K562 (cell line): ENCODE measurements around the gene TSKS. TPM values are rescaled to one million over a fixed set of nuclear protein-coding genes. Genes with fewer than 3 reads are reported as not detected.
A peak's percentile ranks its signal among the peaks of the same experiment; 100 is the strongest.

Source experiments
- ATAC-seq: fragments of 200-7000 bp; cut with Tn5 transposase; 3 replicates; pipeline ENCODE4 v1.9.1; 2020; ENCODE audit warnings: moderate library complexity
- BruUV-seq: library from RNA; stranded (reverse); fragments of 400-500 nt; replicated peaks from 2 replicates; lab custom pipeline; 2021; lab: Mats Ljungman, UMichigan
- CTCF ChIA-PET: fragments of 300-600 bp; formaldehyde crosslinking; extraction: SDS; loops from one replicate; lab custom pipeline; 2021; ENCODE audit warnings: low intra/inter-chr PET ratio; lab: Yijun Ruan, JAX
- POLR2A ChIA-PET: fragments of 300-600, 350-650 bp; sonication (Branson Sonifier 250); formaldehyde crosslinking; extraction: SDS; loops from one replicate; lab custom pipeline; 2021; ENCODE audit warnings: antibody characterized with exemption, inconsistent platforms; lab: Yijun Ruan, JAX
- DNase-seq, 4 experiments: peaks; one replicate each; pipeline versions ENCODE4 v3.0.0 to v3.0.0-alpha.2; 2011 to 2018; ENCODE audit warnings: low spot score in 3 of 4, mixed read lengths in 3 of 4; ENCODE audit errors: extremely low read depth in 1 of 4
- FAIRE-seq: peaks from 2 replicates; lab custom pipeline; 2011; peaks lifted over from hg19 to GRCh38; lab: Jason Lieb, UNC
- H2AFZ ChIP-seq: 2 replicates; pipeline ENCODE4 v1.6.0; 2011; ENCODE audit warnings: low read depth, low read length, control low read depth, inconsistent platforms
- H3K27ac ChIP-seq: fragments of 200-600 bp; 3 replicates; pipeline ENCODE4 v1.8.0; 2011; ENCODE audit warnings: low read depth, mild to moderate bottlenecking, control low read depth, inconsistent platforms, low read length, moderate library complexity, mixed read lengths; ENCODE audit errors: extremely low read depth
- H3K27me3 ChIP-seq, 2 experiments: fragments of 300-600 bp in 1 of 2; 2 replicates in 1 of 2; 3 replicates in 1 of 2; pipeline versions ENCODE4 v1.6.0 to v1.8.0; 2011; ENCODE audit warnings: inconsistent platforms in 2 of 2, low read length in 2 of 2, mild to moderate bottlenecking in 1 of 2, mixed read lengths in 1 of 2, moderate library complexity in 1 of 2; ENCODE audit not compliant: control insufficient read depth in 2 of 2, insufficient read depth in 2 of 2
- H3K36me3 ChIP-seq: fragments of 300-600 bp; 3 replicates; pipeline ENCODE4 v1.8.0; 2011; ENCODE audit warnings: mild to moderate bottlenecking, low read length, inconsistent platforms; ENCODE audit not compliant: control insufficient read depth, insufficient read depth
- H3K4me1 ChIP-seq, 2 experiments: fragments of 200-600 bp in 1 of 2; replicated peaks in 1 of 2; 2 replicates in 1 of 2; 3 replicates in 1 of 2; pipeline versions ENCODE4 v1.5.1 to v1.8.0; 2011; ENCODE audit warnings: inconsistent platforms in 2 of 2, low read length in 2 of 2, mild to moderate bottlenecking in 1 of 2, mixed read lengths in 1 of 2, moderate library complexity in 1 of 2; ENCODE audit not compliant: control insufficient read depth in 2 of 2, insufficient read depth in 2 of 2
- H3K4me2 ChIP-seq: 2 replicates; pipeline ENCODE4 v1.6.1; 2011; ENCODE audit warnings: low read length, control low read depth, inconsistent platforms, mixed read lengths; ENCODE audit not compliant: insufficient read depth
- H3K4me3 ChIP-seq: fragments of 200-600 bp; sonication (generic), shearing (Covaris generic); 2 replicates; pipeline ENCODE4 v1.5.1; 2016; ENCODE audit warnings: control low read depth, inconsistent platforms
- H3K79me2 ChIP-seq: fragments of 200-600 bp; 3 replicates; pipeline ENCODE4 v1.8.0; 2011; ENCODE audit warnings: low read length, inconsistent platforms; ENCODE audit not compliant: control insufficient read depth, insufficient read depth
- H3K9ac ChIP-seq, 2 experiments: 2 replicates each; pipeline versions ENCODE4 v1.6.0 to v1.6.1; 2011; ENCODE audit warnings: low read depth in 2 of 2, low read length in 2 of 2, control low read depth in 1 of 2, inconsistent platforms in 1 of 2, mild to moderate bottlenecking in 1 of 2, mixed read lengths in 1 of 2; ENCODE audit not compliant: insufficient read depth in 1 of 2
- H3K9me1 ChIP-seq: one replicate; pipeline ENCODE4 v1.6.0; 2011; ENCODE audit warnings: inconsistent platforms, mild to moderate bottlenecking, low read length, moderate library complexity; ENCODE audit not compliant: control insufficient read depth, insufficient read depth
- H3K9me3 ChIP-seq: replicated peaks from 2 replicates; pipeline ENCODE4 v1.5.1; 2011; ENCODE audit warnings: low read depth, low read length, inconsistent platforms; ENCODE audit not compliant: control insufficient read depth, insufficient read depth
- H4K20me1 ChIP-seq: replicated peaks from 2 replicates; pipeline ENCODE4 v1.6.1; 2011; ENCODE audit warnings: low read length, inconsistent platforms, mixed read lengths; ENCODE audit not compliant: control insufficient read depth, insufficient read depth
- ELF2 ChIP-seq: fragments of 250-450 bp; sonication (Bioruptor Pico); IDR thresholded peaks from 2 replicates; pipeline ENCODE4 v1.5.0; 2021; ENCODE audit warnings: mild to moderate bottlenecking
- IRF2 ChIP-seq: sonication (generic); formaldehyde crosslinking; IDR thresholded peaks from 2 replicates; pipeline ENCODE4 v1.8.1; 2022; ENCODE audit warnings: mild to moderate bottlenecking, missing genetic modification reagents
- LEF1 ChIP-seq: fragments of 450-650 bp; IDR thresholded peaks from 2 replicates; pipeline ENCODE4 v1.6.1; 2016; ENCODE audit warnings: mild to moderate bottlenecking
- RB1 ChIP-seq: fragments of 450-650 bp; IDR thresholded peaks from 2 replicates; pipeline ENCODE4 v1.6.1; 2017; ENCODE audit warnings: low read depth, mild to moderate bottlenecking
- RBFOX2 ChIP-seq: fragments of 200-400 bp; formaldehyde crosslinking; IDR thresholded peaks from 2 replicates; pipeline ENCODE4 v1.6.1; 2017; ENCODE audit warnings: low read depth, mild to moderate bottlenecking, low read length, moderate library complexity
- TCF7L2 ChIP-seq: fragments of 150-350 bp; IDR thresholded peaks from 2 replicates; pipeline ENCODE4 v1.6.1; 2016; ENCODE audit warnings: low read depth, mild to moderate bottlenecking, low read length, moderate library complexity
- ZNF277 ChIP-seq: fragments of 250-450 bp; sonication (Bioruptor Pico); IDR thresholded peaks from 2 replicates; pipeline ENCODE4 v1.8.0; 2022; ENCODE audit warnings: inconsistent platforms, mild to moderate bottlenecking, moderate library complexity, borderline replicate concordance
- ZNF507 ChIP-seq: conservative IDR thresholded peaks from 2 replicates; pipeline ENCODE4 v1.6.1; 2017; ENCODE audit warnings: missing genetic modification characterization, missing compliant biosample characterization
- ZZZ3 ChIP-seq: fragments of 450-650 bp; IDR thresholded peaks from 2 replicates; pipeline ENCODE4 v1.6.1; 2016; ENCODE audit warnings: antibody characterized with exemption, mild to moderate bottlenecking, moderate library complexity
- WGBS: fragments of 100-300 bp; shearing (Covaris generic); methylation state at CpG from one replicate; pipeline ENCODE4 v1.1.6; 2016; ENCODE audit warnings: low coverage, mixed read lengths; ENCODE audit not compliant: insufficient coverage; ENCODE audit errors: missing lambda C conversion rate; 5-methylcytosine and 5-hydroxymethylcytosine counted together
- in situ Hi-C: fragments of 300-500 bp; cut with MboI; formaldehyde crosslinking; loops from 4 replicates; pipeline ENCODE4 v1.15.0; 2018; ENCODE audit warnings: inconsistent platforms, mixed read lengths
- intact Hi-C: fragments of 100-400 bp; cut with micrococcal nuclease; formaldehyde crosslinking; loops from 2 replicates; pipeline ENCODE4 v1.14.2; 2022
- polyA plus RNA-seq, 8 experiments: library from polyadenylated mRNA; depleted of rRNA in 4 of 8; stranded (reverse) in 5 of 8; unstranded in 3 of 8; fragments of >200 nt; fragmentation: Nextera tagmentation in 2 of 8; fragmentation: Illumina TruSeq in 1 of 8; extraction: Ambion mirVana in 2 of 8; extraction: Trizol in 1 of 8; gene quantifications; 2 replicates each; pipeline versions ENCODE4 v1.2.1 to v1.2.3, GENCODE V29; 2011 to 2014; ENCODE audit warnings: inconsistent platforms in 1 of 8, missing spikeins in 1 of 8
- total RNA-seq, 7 experiments: library from RNA; depleted of rRNA in 6 of 7; stranded (reverse); fragments of >200 nt in 6 of 7; fragmentation: Illumina TruSeq in 2 of 7; extraction: Trizol in 2 of 7; gene quantifications; 2 replicates each; pipeline versions ENCODE4 v1.2.1 to v1.2.3, GENCODE V29; 2011 to 2021; ENCODE audit warnings: low replicate concordance in 1 of 7
- TF ChIP-seq, protein P1 (sequence below), 3 experiments: IDR thresholded peaks in 2 of 3; conservative IDR thresholded peaks in 1 of 3; 2 replicates each; pipeline ENCODE4 v1.5.1; 2011 to 2012; ENCODE audit warnings: low read length in 3 of 3, mild to moderate bottlenecking in 3 of 3, control low read depth in 2 of 3, improper control_type of control experiment in 1 of 3, inconsistent platforms in 1 of 3, low read depth in 1 of 3, mixed read lengths in 1 of 3, moderate library complexity in 1 of 3; ENCODE audit not compliant: insufficient read depth in 2 of 3
- TF ChIP-seq, protein P2 (sequence below): fragments of 450-650 bp; IDR thresholded peaks from 2 replicates; pipeline ENCODE4 v1.6.1; 2016; ENCODE audit warnings: low read depth, mild to moderate bottlenecking, moderate library complexity

Gene TSKS
- total and polyA plus RNA-seq, 9 of the 15 experiments (the other 6 are each of a cell fraction or from before 2014, with no cell fraction given): 0.14 to 4.5 (median 0.80) TPM

DNA sequence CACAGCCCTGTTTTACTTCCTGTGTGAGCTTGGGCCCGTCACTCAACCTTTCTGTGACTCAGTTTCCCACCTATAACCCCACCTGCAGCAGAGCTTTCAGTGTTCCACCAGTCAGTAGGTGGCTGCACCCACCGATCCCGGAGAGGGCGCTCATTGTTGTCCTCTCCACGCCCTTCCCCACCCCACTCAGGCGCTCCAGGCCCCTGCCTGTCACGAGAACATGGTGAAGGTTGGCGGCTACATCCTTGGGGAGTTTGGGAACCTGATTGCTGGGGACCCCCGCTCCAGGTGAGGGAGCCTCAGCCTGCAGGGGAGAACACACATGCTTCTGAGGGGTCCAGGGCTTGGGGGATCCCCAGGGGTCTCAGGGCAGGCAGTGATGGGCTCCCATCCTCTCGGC is 37.7 kb upstream of the TSKS start:
- intact Hi-C loops (no loop called here), in situ Hi-C loops (no loop called here)
- DNase-seq (no peak), ATAC-seq (no peak), FAIRE-seq (no peak)
- H3K36me3 ChIP-seq: peaks cover 95% of the 10 kb centered on the region
- POLR2A ChIA-PET: interaction anchor here (0.6 kb wide), 1 partner anchor 486 kb away, joined by 4 read pairs; no protein-coding TSS in a partner anchor
- H3K9ac ChIP-seq: peak overlapping the region in 1 of 2 experiments; percentile 58; a peak in 2 of 4 replicates
- no peaks in the 10 kb centered on the region for H3K9me3 ChIP-seq
- H3K4me3 ChIP-seq: no peak overlapping the region
- no peaks in the 10 kb centered on the region for H3K79me2 ChIP-seq
- TF ChIP-seq RBFOX2 (0 out of 2 replicates have a peak, but pooled peaks have one; percentile 7), RB1 (no peak)
- BruUV-seq: no TSS peak
- H4K20me1 ChIP-seq: peaks cover under 1% of the 10 kb centered on the region; the same call in 1 of the 2 replicates
- CTCF ChIA-PET: no interaction called here
- no peaks in the 10 kb centered on the region for H3K9me1 ChIP-seq
- peaks cover 0 to 44% of the 10 kb centered on the region in 2 experiments; a peak in 3 of 5 replicates for H3K4me1 ChIP-seq
- no peaks in the 10 kb centered on the region for H3K27me3 ChIP-seq
- no peak overlapping the region for H3K4me2 ChIP-seq
- H2AFZ ChIP-seq: no peak overlapping the region
- WGBS: 91% methylated on average over 9 of the region's 10 CpGs
- H3K27ac ChIP-seq: no peak overlapping the region

- FAIRE-seq: no peak
- TF ChIP-seq ZNF507 (tag) (no peak), ELF2 (CRISPR knock-in tag) (no peak), ZZZ3 (no peak), LEF1 (no peak), TCF7L2 (no peak), ZNF277 (CRISPR knock-in tag) (no peak), IRF2 (CRISPR knock-in tag) (no peak)
- TF ChIP-seq, protein P1, sequence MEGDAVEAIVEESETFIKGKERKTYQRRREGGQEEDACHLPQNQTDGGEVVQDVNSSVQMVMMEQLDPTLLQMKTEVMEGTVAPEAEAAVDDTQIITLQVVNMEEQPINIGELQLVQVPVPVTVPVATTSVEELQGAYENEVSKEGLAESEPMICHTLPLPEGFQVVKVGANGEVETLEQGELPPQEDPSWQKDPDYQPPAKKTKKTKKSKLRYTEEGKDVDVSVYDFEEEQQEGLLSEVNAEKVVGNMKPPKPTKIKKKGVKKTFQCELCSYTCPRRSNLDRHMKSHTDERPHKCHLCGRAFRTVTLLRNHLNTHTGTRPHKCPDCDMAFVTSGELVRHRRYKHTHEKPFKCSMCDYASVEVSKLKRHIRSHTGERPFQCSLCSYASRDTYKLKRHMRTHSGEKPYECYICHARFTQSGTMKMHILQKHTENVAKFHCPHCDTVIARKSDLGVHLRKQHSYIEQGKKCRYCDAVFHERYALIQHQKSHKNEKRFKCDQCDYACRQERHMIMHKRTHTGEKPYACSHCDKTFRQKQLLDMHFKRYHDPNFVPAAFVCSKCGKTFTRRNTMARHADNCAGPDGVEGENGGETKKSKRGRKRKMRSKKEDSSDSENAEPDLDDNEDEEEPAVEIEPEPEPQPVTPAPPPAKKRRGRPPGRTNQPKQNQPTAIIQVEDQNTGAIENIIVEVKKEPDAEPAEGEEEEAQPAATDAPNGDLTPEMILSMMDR (IDR thresholded peaks at IDR 0.05 in 2 of 3, conservative IDR thresholded peaks at IDR 0.05 in 1 of 3; ENCODE audit: insufficient read depth in 2 of 3, low read depth in 1 of 3, low read length in 3 of 3): peak; percentile 36 to 48 (median 44); a peak in 5 of 6 replicates
- TF ChIP-seq, protein P2, sequence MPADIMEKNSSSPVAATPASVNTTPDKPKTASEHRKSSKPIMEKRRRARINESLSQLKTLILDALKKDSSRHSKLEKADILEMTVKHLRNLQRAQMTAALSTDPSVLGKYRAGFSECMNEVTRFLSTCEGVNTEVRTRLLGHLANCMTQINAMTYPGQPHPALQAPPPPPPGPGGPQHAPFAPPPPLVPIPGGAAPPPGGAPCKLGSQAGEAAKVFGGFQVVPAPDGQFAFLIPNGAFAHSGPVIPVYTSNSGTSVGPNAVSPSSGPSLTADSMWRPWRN: no peak
These were observed 36.8 kb upstream of the TSKS start for GRCh38 chr19:49799798-49800376.

More at GRCh38 chr19:49799798-49800376, 36.8 kb upstream of the TSKS start:
- 96% methylated on average over 21 of the region's 25 CpGs for WGBS
- in situ Hi-C loops (no loop called here), intact Hi-C loops (no loop called here)
- BruUV-seq: no TSS peak
- H3K79me2 ChIP-seq: no peaks in the 10 kb centered on the region
- no peaks in the 10 kb centered on the region for H3K27me3 ChIP-seq
- DNase-seq (peak in 1 of 4 experiments; percentile 41), ATAC-seq (peak; percentile 74)
- CTCF ChIA-PET: no interaction called here
- H3K9ac ChIP-seq: no peak overlapping the region
- peaks cover 96% of the 10 kb centered on the region for H3K36me3 ChIP-seq
- H3K9me1 ChIP-seq: no peaks in the 10 kb centered on the region
- H2AFZ ChIP-seq: no peak overlapping the region
- H3K4me3 ChIP-seq: no peak overlapping the region
- H3K9me3 ChIP-seq: no peaks in the 10 kb centered on the region
- no peaks in the 10 kb centered on the region; the same call in 1 of the 2 replicates for H4K20me1 ChIP-seq
- H3K4me2 ChIP-seq: no peak overlapping the region
- peaks cover 0 to 36% of the 10 kb centered on the region in 2 experiments; a peak in 2 of 5 replicates for H3K4me1 ChIP-seq
- POLR2A ChIA-PET: no interaction called here
- H3K27ac ChIP-seq: no peak overlapping the region
